ENCODE results near the gene TSC22D1. TPM values are rescaled to one million over a fixed set of nuclear protein-coding genes. Genes with fewer than 3 reads are reported as not detected.

TSC22D1 gene
- total RNA-seq, 1 experiment from 2014 or later: 20.1 TPM

DNA sequence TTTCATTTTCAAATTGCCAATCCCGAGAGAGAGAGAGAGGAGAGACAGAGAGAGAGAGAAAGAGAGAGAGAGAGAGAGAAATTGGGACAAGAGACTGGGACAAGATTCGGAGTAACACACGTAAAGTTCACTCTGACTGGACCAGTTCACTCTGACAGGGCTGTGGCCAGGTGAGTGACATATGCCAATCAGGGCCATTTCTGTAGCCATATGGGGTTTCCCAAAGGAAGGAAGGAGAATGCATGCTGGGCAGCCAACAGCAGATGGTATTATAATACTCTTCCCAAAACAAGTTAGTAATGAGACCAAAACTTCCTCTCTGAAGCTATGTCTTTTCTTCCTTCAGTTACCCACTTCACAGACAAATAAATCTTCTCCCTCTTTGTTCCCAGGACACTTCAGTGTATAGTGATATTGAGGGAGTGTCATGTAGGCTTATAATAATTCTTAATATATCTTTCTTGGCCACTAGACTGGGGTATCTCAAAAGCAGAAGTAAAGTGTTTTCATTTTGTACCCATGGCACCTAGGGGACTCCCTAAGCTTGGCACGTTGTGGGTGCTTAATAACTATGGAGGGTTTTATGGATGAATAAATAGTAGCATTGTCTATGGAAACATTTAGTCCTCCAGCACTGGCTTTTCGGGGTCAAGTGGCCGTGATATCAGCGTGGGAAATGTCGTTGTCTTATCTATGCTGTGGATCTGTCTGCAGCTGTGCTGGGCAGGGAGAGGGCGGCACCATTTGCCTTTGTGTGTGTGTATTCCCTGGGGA, 150.9 kb downstream of the TSC22D1 start:
- no peak overlapping the region for H3K4me3 ChIP-seq (ENCODE audit: low read length)
- H3K4me1 ChIP-seq (ENCODE audit: low read length): peaks cover 5% of the 10 kb centered on the region
- no peaks in the 10 kb centered on the region for H4K20me1 ChIP-seq (ENCODE audit: insufficient read depth, low read depth, low read length)
- no peaks in the 10 kb centered on the region for H3K79me2 ChIP-seq (ENCODE audit: low read length)
- no peaks in the 10 kb centered on the region for H3K36me3 ChIP-seq (ENCODE audit: insufficient read depth, low read length)
- H3K27me3 ChIP-seq (ENCODE audit: low read length): no peaks in the 10 kb centered on the region
- H3K9me3 ChIP-seq (ENCODE audit: low read length): no peaks in the 10 kb centered on the region
- H3K4me2 ChIP-seq (ENCODE audit: low read depth, low read length, poor library complexity, severe bottlenecking): no peak overlapping the region
- no peak overlapping the region for H3K9ac ChIP-seq (ENCODE audit: low read length)
- no peaks in the 10 kb centered on the region for H3K9me2 ChIP-seq (replicated peaks; ENCODE audit: insufficient read depth, low read length)
- H2AFZ ChIP-seq (ENCODE audit: low read length): no peak overlapping the region
- H3K27ac ChIP-seq (ENCODE audit: low read length): no peak overlapping the region
- no peak for DNase-seq

DNA sequence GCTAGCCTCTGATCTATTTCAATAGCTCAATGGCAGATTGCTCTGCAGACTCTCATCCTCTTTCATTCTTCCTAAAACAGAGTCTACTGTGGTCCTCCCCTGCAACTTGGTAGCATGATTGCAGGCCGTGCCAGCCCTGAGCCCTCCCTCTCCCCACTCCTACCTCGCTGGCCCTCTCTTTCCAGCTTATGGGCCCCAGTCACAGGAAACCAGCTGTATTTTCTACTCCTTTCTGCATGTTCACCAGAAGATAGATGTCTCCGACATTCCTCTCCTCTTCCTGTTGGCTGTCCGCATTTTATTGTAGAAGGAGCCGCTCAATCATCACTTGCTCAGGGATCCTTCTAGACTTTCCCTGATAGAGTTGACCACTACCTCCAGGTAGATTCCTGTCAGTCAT, 152.3 kb downstream of the TSC22D1 start:
- no peak for DNase-seq
- Histone ChIP-seq H3K4me3 (ENCODE audit: low read length) (no peak overlapping the region), H3K4me2 (ENCODE audit: low read depth, low read length, poor library complexity, severe bottlenecking) (no peak overlapping the region), H3K9ac (ENCODE audit: low read length) (no peak overlapping the region), H3K27ac (ENCODE audit: low read length) (no peak overlapping the region), H3K27me3 (ENCODE audit: low read length) (no peaks in the 10 kb centered on the region), H3K79me2 (ENCODE audit: low read length) (no peaks in the 10 kb centered on the region), H4K20me1 (ENCODE audit: insufficient read depth, low read depth, low read length) (no peaks in the 10 kb centered on the region), H3K9me3 (ENCODE audit: low read length) (no peaks in the 10 kb centered on the region), H3K9me2 (replicated peaks; ENCODE audit: insufficient read depth, low read length) (no peaks in the 10 kb centered on the region), H2AFZ (ENCODE audit: low read length) (no peak overlapping the region), H3K36me3 (ENCODE audit: insufficient read depth, low read length) (no peaks in the 10 kb centered on the region), H3K4me1 (ENCODE audit: low read length) (peaks cover 5% of the 10 kb centered on the region)

DNA sequence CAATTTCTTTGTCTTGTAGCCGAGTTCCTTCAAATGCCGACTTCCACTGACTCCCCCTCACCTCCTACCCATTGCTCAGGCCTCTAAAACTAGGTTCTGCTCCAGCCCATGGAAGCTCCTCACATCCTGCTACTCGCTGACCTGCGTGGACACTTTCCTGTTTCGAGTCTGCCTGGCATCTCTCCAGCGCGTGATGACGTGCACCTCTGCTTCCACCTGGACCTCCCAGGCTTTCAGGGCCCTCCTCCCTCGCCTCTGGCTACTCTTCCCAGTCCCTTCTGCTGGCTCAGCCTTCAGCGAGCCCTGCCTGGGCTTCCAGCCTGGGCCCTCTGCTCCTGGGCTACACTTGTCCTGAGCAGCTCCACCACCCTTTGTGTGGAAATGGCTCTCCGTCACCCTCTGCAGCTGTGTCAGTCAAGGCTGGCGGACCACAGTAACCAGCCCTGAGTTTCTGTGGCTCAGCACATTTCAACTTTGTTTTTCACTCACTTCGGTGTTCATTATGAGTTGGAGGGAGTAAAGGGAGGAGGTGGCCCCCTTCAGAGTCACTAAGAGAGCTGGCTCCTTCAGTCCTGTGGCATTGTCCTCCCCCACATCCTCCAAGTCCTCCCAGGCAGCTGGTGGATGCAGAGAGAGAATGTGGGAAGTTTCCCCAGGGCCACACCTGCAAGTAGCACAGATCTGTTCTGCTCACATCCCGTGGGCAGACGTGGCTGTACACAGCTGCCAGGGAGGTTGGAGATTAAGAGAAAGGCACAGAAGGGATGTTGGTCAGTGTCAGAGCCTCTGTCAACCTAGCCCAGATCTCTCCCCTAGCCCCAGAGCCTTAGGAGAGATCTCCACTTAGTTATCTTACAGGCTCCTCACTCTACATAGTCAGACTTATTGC, 153.1 kb downstream of the TSC22D1 start:
- Histone ChIP-seq H3K36me3 (ENCODE audit: insufficient read depth, low read length) (no peaks in the 10 kb centered on the region), H3K4me2 (ENCODE audit: low read depth, low read length, poor library complexity, severe bottlenecking) (no peak overlapping the region), H3K79me2 (ENCODE audit: low read length) (no peaks in the 10 kb centered on the region), H3K9me2 (replicated peaks; ENCODE audit: insufficient read depth, low read length) (no peaks in the 10 kb centered on the region), H3K27me3 (ENCODE audit: low read length) (no peaks in the 10 kb centered on the region), H3K4me1 (ENCODE audit: low read length) (peaks cover 11% of the 10 kb centered on the region), H3K9me3 (ENCODE audit: low read length) (no peaks in the 10 kb centered on the region), H2AFZ (ENCODE audit: low read length) (no peak overlapping the region), H3K4me3 (ENCODE audit: low read length) (no peak overlapping the region), H4K20me1 (ENCODE audit: insufficient read depth, low read depth, low read length) (no peaks in the 10 kb centered on the region), H3K9ac (ENCODE audit: low read length) (no peak overlapping the region), H3K27ac (ENCODE audit: low read length) (no peak overlapping the region)
- no peak for DNase-seq

DNA sequence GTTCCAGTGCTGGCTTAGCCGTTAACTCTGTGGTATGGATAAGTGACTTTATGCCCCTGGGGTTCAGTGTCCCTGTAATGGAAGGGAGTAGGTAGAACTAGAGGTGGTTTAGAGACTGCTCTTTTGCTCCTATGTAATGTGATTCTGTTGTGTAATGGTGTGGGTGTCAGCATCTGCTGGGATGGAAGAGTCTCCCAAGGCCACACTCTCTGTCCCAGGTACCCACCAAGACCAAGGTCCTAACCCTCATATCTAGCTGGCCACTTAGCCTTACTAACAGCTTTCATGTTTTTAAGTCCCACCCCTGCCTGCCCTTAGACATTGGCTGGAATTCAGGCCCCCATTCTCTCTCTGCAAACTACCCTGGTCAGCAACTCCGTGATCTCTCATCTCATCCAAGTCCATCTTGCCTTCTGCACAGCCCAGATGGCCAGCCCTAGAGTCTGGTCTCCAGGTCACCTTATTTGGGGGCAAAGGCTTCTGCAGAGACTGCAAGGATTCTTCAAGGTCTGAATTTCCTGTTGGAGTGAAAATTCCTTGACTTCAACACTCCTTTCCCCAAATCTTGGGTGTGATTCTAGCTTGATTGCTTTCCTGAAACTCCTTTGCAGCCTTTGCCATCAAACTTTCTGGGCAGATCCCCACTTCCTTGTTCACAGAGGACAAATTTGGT, 154.1 kb downstream of the TSC22D1 start:
- H3K79me2 ChIP-seq (ENCODE audit: low read length): no peaks in the 10 kb centered on the region
- no peak overlapping the region for H3K9ac ChIP-seq (ENCODE audit: low read length)
- H2AFZ ChIP-seq (ENCODE audit: low read length): no peak overlapping the region
- no peaks in the 10 kb centered on the region for H3K36me3 ChIP-seq (ENCODE audit: insufficient read depth, low read length)
- peaks cover 16% of the 10 kb centered on the region for H3K4me1 ChIP-seq (ENCODE audit: low read length)
- no peak for DNase-seq
- no peaks in the 10 kb centered on the region for H4K20me1 ChIP-seq (ENCODE audit: insufficient read depth, low read depth, low read length)
- no peaks in the 10 kb centered on the region for H3K27me3 ChIP-seq (ENCODE audit: low read length)
- no peaks in the 10 kb centered on the region for H3K9me2 ChIP-seq (replicated peaks; ENCODE audit: insufficient read depth, low read length)
- no peak overlapping the region for H3K4me2 ChIP-seq (ENCODE audit: low read depth, low read length, poor library complexity, severe bottlenecking)
- no peak overlapping the region for H3K27ac ChIP-seq (ENCODE audit: low read length)
- no peak overlapping the region for H3K4me3 ChIP-seq (ENCODE audit: low read length)
- no peaks in the 10 kb centered on the region for H3K9me3 ChIP-seq (ENCODE audit: low read length)

DNA sequence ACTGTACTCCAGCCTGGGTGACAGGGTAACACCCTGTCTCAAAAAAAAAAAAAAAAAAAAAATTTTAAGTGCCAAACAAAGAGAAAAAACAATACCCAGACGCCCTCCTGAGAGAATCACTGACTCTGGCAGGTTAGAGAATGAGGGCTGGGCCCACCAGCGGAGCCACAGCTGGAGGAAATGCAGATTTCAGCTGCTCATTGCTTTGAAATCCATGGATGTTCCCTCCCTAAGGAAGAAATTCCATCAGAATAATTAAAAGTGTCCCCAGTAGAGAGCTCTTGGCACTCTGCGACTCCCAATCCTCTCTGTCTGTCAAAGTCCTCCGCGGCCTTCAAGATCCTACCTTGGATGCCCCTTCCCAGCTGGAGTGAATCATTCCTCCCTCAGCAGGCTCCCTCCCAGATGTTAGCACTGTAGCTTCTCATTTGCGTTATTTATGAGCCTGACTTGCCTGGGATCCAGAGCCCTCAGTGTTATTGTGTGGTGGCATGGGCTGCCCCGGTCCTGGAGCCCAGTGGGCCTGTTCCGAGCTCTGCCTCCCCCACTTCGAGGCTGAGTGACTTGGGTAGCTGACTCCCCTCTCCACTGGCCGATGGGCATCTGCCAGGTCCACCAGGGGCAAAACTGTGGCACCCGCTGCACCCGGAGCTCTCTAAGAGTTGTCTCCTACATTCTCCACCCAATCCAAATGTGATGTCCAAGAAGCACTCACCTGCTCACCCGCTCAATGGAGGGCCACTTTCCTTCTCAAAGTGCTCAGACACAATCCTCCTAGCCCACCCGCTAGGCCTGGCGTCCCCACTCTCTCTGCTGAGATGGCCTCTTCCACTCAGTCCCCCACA, 155.5 kb downstream of the TSC22D1 start:
- Histone ChIP-seq H3K9ac (ENCODE audit: low read length) (no peak overlapping the region), H3K4me2 (ENCODE audit: low read depth, low read length, poor library complexity, severe bottlenecking) (no peak overlapping the region), H2AFZ (ENCODE audit: low read length) (no peak overlapping the region), H3K9me2 (replicated peaks; ENCODE audit: insufficient read depth, low read length) (no peaks in the 10 kb centered on the region), H3K9me3 (ENCODE audit: low read length) (no peaks in the 10 kb centered on the region), H3K36me3 (ENCODE audit: insufficient read depth, low read length) (no peaks in the 10 kb centered on the region), H3K27me3 (ENCODE audit: low read length) (no peaks in the 10 kb centered on the region), H3K27ac (ENCODE audit: low read length) (no peak overlapping the region), H4K20me1 (ENCODE audit: insufficient read depth, low read depth, low read length) (no peaks in the 10 kb centered on the region), H3K4me1 (ENCODE audit: low read length) (peaks cover 14% of the 10 kb centered on the region), H3K4me3 (ENCODE audit: low read length) (no peak overlapping the region), H3K79me2 (ENCODE audit: low read length) (no peaks in the 10 kb centered on the region)
- no peak for DNase-seq

DNA sequence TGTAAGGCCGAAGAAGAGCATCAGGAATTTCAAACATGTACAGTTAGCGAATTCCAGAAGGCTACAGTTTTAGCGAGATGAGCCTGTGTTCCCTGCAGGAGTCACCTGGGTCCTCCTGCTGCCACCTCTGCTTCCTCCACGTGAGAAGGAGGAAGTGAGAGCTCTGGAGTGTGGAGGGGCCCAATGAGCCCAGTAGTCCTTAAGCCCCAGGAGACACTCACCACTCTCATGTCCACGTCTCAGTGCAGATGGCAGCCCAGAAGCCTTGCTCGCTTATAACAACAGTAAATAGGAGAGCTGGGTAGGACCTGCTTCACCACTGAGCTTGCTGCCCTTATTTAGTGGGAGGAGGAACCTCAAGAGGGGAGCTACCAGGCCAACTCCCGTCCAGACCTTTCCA, 158.3 kb downstream of the TSC22D1 start:
- no peaks in the 10 kb centered on the region for H3K79me2 ChIP-seq (ENCODE audit: low read length)
- no peak overlapping the region for H2AFZ ChIP-seq (ENCODE audit: low read length)
- H3K9ac ChIP-seq (ENCODE audit: low read length): no peak overlapping the region
- H3K36me3 ChIP-seq (ENCODE audit: insufficient read depth, low read length): no peaks in the 10 kb centered on the region
- peak overlapping the region; percentile 47 for H3K4me2 ChIP-seq (ENCODE audit: low read depth, low read length, poor library complexity, severe bottlenecking)
- no peak overlapping the region for H3K4me3 ChIP-seq (ENCODE audit: low read length)
- no peaks in the 10 kb centered on the region for H3K9me2 ChIP-seq (replicated peaks; ENCODE audit: insufficient read depth, low read length)
- H3K27me3 ChIP-seq (ENCODE audit: low read length): no peaks in the 10 kb centered on the region
- H3K27ac ChIP-seq (ENCODE audit: low read length): no peak overlapping the region
- no peaks in the 10 kb centered on the region for H4K20me1 ChIP-seq (ENCODE audit: insufficient read depth, low read depth, low read length)
- H3K4me1 ChIP-seq (ENCODE audit: low read length): peaks cover 11% of the 10 kb centered on the region
- DNase-seq: peak; percentile 60
- H3K9me3 ChIP-seq (ENCODE audit: low read length): no peaks in the 10 kb centered on the region

DNA sequence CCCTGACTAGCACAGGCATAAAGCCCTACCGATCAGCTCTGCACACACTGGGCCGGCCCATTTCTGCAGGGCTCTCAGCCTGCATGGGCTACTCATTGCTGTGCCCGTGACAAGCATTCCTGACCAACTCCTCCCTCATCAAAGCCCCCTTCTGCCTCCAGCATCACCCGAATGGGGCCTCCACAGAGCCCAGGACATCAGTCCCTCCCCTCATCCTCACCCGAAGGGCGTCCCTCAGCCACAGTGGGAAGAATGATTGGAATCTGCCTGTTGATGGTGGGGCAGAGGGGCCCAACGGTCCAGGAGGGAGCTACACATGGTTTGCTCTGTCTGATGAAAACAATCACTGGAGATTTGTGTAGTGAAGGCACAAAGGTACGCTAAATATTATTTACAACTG, 158.7 kb downstream of the TSC22D1 start:
- Histone ChIP-seq H3K27me3 (ENCODE audit: low read length) (no peaks in the 10 kb centered on the region), H3K4me2 (ENCODE audit: low read depth, low read length, poor library complexity, severe bottlenecking) (no peak overlapping the region), H3K36me3 (ENCODE audit: insufficient read depth, low read length) (no peaks in the 10 kb centered on the region), H3K79me2 (ENCODE audit: low read length) (no peaks in the 10 kb centered on the region), H3K4me3 (ENCODE audit: low read length) (no peak overlapping the region), H3K27ac (ENCODE audit: low read length) (no peak overlapping the region), H3K9me2 (replicated peaks; ENCODE audit: insufficient read depth, low read length) (no peaks in the 10 kb centered on the region), H2AFZ (ENCODE audit: low read length) (no peak overlapping the region), H3K9me3 (ENCODE audit: low read length) (no peaks in the 10 kb centered on the region), H3K9ac (ENCODE audit: low read length) (no peak overlapping the region), H4K20me1 (ENCODE audit: insufficient read depth, low read depth, low read length) (no peaks in the 10 kb centered on the region), H3K4me1 (ENCODE audit: low read length) (peaks cover 11% of the 10 kb centered on the region)
- no peak for DNase-seq
